Testis (tissue), 3 donors: ENCODE data around the gene SLC16A8. TPM values are rescaled to one million over a fixed set of nuclear protein-coding genes. Genes with fewer than 3 reads are reported as not detected.
"Not testable (repeated sequence)": the region's sequence is repeated elsewhere in the genome, so short reads cannot be mapped to it uniquely, and the experiment has no call there.

Experiments
- DNase-seq: peaks from one replicate; pipeline ENCODE4 v3.0.0-alpha.2; 2019
- H3K27ac ChIP-seq, 2 donors: fragments of 200-600 bp; sonication (generic); one replicate each; pipeline ENCODE4 v1.5.1; 2019
- H3K27me3 ChIP-seq: fragments of 200-600 bp; sonication (generic); one replicate; pipeline ENCODE4 v1.5.1; 2019
- H3K36me3 ChIP-seq: fragments of 200-600 bp; sonication (generic); one replicate; pipeline ENCODE4 v1.5.1; 2017; ENCODE audit warnings: low read depth; ENCODE audit errors: missing control alignments
- H3K4me1 ChIP-seq: fragments of 200-600 bp; sonication (generic); one replicate; pipeline ENCODE4 v1.5.1; 2019
- H3K4me3 ChIP-seq, 2 donors: fragments of 200-600 bp; sonication (generic); one replicate each; pipeline ENCODE4 v1.5.1; 2017 to 2019
- H3K9me3 ChIP-seq: fragments of 200-600 bp; sonication (generic); one replicate; pipeline ENCODE4 v1.5.1; 2017
- CTCF ChIP-seq, 3 experiments: fragments of 450-650 bp in 2 of 3; fragments of 200-600 bp in 1 of 3; sonication (generic) in 1 of 3; IDR thresholded peaks; one replicate each; pipeline ENCODE4 v1.5.1; 2016 to 2019; ENCODE audit warnings: antibody characterized with exemption in 3 of 3, mild to moderate bottlenecking in 2 of 3, moderate library complexity in 1 of 3
- POLR2A ChIP-seq: fragments of 450-650 bp; IDR thresholded peaks from one replicate; pipeline ENCODE4 v1.6.1; 2017; ENCODE audit warnings: antibody characterized with exemption, mild to moderate bottlenecking, moderate library complexity
- WGBS, 2 donors: methylation state at CpG; one replicate each; pipeline ENCODE4 v1.1.5; 2018; 5-methylcytosine and 5-hydroxymethylcytosine counted together
- intact Hi-C: fragments of 100-400 bp; cut with DNase I; formaldehyde crosslinking; loops from one replicate; pipeline ENCODE4 v1.15.1; 2023; ENCODE audit warnings: low total_unique reads
- polyA plus RNA-seq: library from polyadenylated mRNA; stranded (reverse); fragments of 350-450 nt; fragmentation: Illumina TruSeq; extraction: RNeasy Lipid Tissue Mini Kit (QIAGEN cat#74804); gene quantifications from one replicate; pipeline ENCODE4 v1.2.3, GENCODE V29; 2014; ENCODE audit warnings: low read depth, low replicate concordance; ENCODE audit not compliant: insufficient read depth
- total RNA-seq, 2 donors: library from RNA; depleted of rRNA; stranded (reverse); fragments of >200 nt; gene quantifications; one replicate each; pipeline ENCODE4 v1.2.3, GENCODE V29; 2016

SLC16A8 gene
- total and polyA plus RNA-seq, 3 donors from 2014 or later, result 1.6 to 2.4 (median 2.0) TPM

GRCh38 chr22:38120359-38121110 lies 36.6 kb upstream of the SLC16A8 start:
- H3K4me1 ChIP-seq, result no peaks in the 10 kb centered on the region
- intact Hi-C loops, result no loop called here
- no peaks in the 10 kb centered on the region for H3K9me3 ChIP-seq
- TF ChIP-seq CTCF (IDR thresholded peaks at IDR 0.05) (no peak), POLR2A (no peak)
- H3K27me3 ChIP-seq, result no peaks in the 10 kb centered on the region
- H3K4me3 ChIP-seq, result no peak overlapping the region
- WGBS, 2 donors, result 91 to 96% methylated on average over 18 to 27 of the region's 28 CpGs
- no peaks in the 10 kb centered on the region for H3K36me3 ChIP-seq
- no peak overlapping the region for H3K27ac ChIP-seq
- DNase-seq, result no peak

- not testable (repeated sequence) for H3K36me3 ChIP-seq, H3K27ac ChIP-seq, DNase-seq, H3K27me3 ChIP-seq, H3K9me3 ChIP-seq, H3K4me3 ChIP-seq, H3K4me1 ChIP-seq
- WGBS, 2 donors, result 88 to 98% methylated on average over 2 of the region's 2 CpGs
- intact Hi-C loops, result loop anchor here (5.0 kb wide), 1 partner anchor 234 kb away; no protein-coding TSS in a partner anchor
Observed at GRCh38 chr22:38118747-38119146, 34.8 kb upstream of the SLC16A8 start.

- no peak overlapping the region for H3K4me3 ChIP-seq
- no peak overlapping the region for H3K27ac ChIP-seq
- WGBS, 2 donors, result 96% methylated on average over 3 of the region's 3 CpGs
- H3K4me1 ChIP-seq, result peaks cover 7% of the 10 kb centered on the region
- intact Hi-C loops, result loop anchor here (5.0 kb wide), 1 partner anchor 234 kb away; no protein-coding TSS in a partner anchor
- no peaks in the 10 kb centered on the region for H3K9me3 ChIP-seq
- H3K27me3 ChIP-seq, result no peaks in the 10 kb centered on the region
- H3K36me3 ChIP-seq, result no peaks in the 10 kb centered on the region
- TF ChIP-seq POLR2A (no peak), CTCF (IDR thresholded peaks at IDR 0.05) (no peak)
- no peak for DNase-seq
Observed at GRCh38 chr22:38118182-38118581, 34.2 kb upstream of the SLC16A8 start.

DNA sequence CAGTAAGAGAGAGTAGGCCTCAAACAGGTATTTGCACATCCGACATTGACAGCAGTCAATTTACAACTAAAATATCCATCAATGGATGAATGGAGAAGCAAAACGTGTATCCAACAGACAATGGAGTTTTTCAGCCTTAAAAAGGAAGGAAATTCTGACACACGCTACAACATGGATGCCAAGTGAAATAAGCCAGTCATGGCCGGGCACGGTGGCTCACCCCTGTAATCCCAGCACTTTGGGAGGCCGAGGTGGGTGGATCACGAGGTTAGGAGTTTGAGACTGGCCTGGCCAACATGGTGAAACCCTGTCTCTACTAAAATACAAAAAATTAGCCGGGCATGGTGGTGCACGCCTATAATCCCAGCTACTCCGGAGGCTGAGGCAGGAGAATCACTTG lies 33.6 kb upstream of the SLC16A8 start:
- H3K4me1 ChIP-seq, H3K9me3 ChIP-seq, H3K4me3 ChIP-seq, H3K27ac ChIP-seq, DNase-seq, H3K27me3 ChIP-seq, H3K36me3 ChIP-seq: not testable (repeated sequence)
- intact Hi-C loops, result loop anchor here (5.0 kb wide), 1 partner anchor 235 kb away; no protein-coding TSS in a partner anchor
- WGBS, 2 donors, result 91 to 92% methylated on average over 10 of the region's 10 CpGs

DNA sequence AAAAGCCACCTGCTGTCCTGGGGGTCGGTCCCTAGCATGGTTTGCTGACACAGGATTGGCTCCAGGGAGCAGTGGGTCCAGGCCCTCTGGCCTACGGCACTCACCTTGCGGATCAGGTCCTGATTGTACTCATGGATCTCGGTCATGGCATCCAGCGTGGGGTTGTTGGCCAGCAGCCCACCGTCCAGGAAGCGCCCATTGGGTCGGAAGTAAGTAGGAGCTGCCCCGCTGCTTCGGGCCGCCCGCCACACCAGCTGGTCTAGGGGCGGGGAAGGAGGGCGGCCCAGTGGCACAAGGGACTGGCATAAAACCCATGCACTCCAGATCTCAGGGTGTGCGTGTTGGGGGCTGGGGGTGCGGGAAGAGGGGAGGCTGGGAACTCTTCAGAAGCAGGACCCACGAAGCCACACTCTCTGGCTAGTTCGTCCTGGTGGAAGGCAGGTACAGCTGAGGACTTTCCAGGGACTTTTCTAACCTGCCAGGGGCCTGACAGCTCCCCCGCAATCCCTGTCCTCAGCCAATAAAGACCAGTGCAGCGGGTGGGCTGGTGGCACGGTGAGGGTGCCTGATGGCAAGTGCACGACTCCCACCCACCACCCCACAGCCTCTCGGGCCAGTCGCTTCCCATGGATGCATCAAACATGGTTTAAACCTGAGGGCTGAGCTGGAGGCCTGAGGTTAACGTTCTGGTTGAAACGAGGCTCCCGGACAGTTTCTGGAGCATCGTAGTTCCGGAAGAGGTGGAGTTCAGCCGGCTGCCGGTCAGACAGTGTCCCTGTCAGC lies 31.6 kb upstream of the SLC16A8 start:
- H3K27ac ChIP-seq, result no peak overlapping the region
- no peak for TF ChIP-seq POLR2A
- DNase-seq, result no peak
- WGBS, 2 donors, result 94 to 97% methylated on average over 6 to 31 of the region's 31 CpGs
- intact Hi-C loops, result loop anchor here (5.0 kb wide), 1 partner anchor 237 kb away; no protein-coding TSS in a partner anchor
- no peaks in the 10 kb centered on the region for H3K27me3 ChIP-seq
- H3K9me3 ChIP-seq, result no peaks in the 10 kb centered on the region
- H3K4me3 ChIP-seq, result no peak overlapping the region
- peaks cover 7% of the 10 kb centered on the region for H3K4me1 ChIP-seq
- no peaks in the 10 kb centered on the region for H3K36me3 ChIP-seq
